ENCODE measurements around the gene SEMA4D.

DNA sequence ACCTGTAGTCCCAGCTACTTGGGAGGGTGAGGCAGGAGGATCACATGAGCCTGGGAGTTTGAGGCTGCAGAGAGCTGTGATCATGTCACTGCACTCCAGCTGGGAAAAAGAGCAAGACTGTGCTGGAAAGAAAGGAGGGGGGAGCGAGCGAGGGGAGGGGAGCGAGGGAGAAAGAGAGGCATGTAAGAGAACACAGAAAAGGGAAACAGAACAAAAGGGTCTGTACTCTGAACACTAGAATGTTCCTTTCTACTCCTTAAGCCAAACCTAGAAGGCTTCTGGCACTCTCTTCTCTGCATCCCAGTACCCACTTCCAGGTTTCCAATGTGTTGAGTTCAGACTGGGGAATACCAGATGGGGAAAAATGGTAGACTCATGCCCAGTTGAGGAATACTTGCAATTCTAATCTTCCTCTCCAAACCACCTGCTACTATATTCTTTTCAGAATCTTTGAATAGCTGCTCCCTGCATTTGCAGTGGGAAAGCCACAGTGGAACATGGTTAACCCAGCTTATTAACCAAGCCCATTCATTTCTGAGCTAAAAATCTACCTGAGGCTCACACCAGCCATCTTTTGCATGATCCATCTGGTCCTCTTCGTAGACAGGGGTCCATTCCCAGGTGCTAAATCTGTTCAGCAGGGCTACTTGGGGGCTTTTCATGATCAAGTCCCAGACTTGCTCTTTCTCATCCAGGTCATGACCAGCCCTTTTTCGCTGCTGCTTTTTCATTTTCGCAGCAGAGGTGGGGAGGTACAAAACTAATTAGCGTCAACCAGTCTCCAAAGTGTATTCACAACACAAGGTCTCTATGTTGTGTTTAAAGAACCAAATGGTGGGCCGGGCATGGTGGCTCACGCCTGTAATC, 34.9 kb downstream of the SEMA4D start:
- TF ChIP-seq, protein P1, sequence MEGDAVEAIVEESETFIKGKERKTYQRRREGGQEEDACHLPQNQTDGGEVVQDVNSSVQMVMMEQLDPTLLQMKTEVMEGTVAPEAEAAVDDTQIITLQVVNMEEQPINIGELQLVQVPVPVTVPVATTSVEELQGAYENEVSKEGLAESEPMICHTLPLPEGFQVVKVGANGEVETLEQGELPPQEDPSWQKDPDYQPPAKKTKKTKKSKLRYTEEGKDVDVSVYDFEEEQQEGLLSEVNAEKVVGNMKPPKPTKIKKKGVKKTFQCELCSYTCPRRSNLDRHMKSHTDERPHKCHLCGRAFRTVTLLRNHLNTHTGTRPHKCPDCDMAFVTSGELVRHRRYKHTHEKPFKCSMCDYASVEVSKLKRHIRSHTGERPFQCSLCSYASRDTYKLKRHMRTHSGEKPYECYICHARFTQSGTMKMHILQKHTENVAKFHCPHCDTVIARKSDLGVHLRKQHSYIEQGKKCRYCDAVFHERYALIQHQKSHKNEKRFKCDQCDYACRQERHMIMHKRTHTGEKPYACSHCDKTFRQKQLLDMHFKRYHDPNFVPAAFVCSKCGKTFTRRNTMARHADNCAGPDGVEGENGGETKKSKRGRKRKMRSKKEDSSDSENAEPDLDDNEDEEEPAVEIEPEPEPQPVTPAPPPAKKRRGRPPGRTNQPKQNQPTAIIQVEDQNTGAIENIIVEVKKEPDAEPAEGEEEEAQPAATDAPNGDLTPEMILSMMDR (IDR thresholded peaks at IDR 0.05): no peak
- TF ChIP-seq EP300 (IDR thresholded peaks at IDR 0.05): no peak
